Endodermal cell (in vitro differentiated cells): ENCODE results near the gene ZNF341. TPM values are rescaled to one million over a fixed set of nuclear protein-coding genes. Genes with fewer than 3 reads are reported as not detected.

Experiments used
- DNase-seq: peaks from one replicate; pipeline ENCODE4 v3.0.0-alpha.2; 2017
- H3K27ac ChIP-seq: 2 replicates; pipeline ENCODE4 v1.5.1; 2013; ENCODE audit warnings: mild to moderate bottlenecking, low read depth, low read length, moderate library complexity
- H3K27me3 ChIP-seq: 2 replicates; pipeline ENCODE4 v1.6.1; 2013; ENCODE audit warnings: mild to moderate bottlenecking, low read length, moderate library complexity; ENCODE audit not compliant: insufficient read depth, control insufficient read depth, poor library complexity, severe bottlenecking
- H3K36me3 ChIP-seq: 2 replicates; pipeline ENCODE4 v1.7.0; 2013; ENCODE audit warnings: mild to moderate bottlenecking, low read length, moderate library complexity; ENCODE audit not compliant: control insufficient read depth, insufficient read depth
- H3K4me1 ChIP-seq: one replicate; pipeline ENCODE4 v1.7.0; 2013; ENCODE audit warnings: low read length; ENCODE audit not compliant: control insufficient read depth, insufficient read depth
- H3K4me3 ChIP-seq: 2 replicates; pipeline ENCODE4 v1.5.1; 2013; ENCODE audit warnings: mild to moderate bottlenecking, low read length, moderate library complexity
- H3K9ac ChIP-seq: 2 replicates; pipeline ENCODE4 v1.6.1; 2013; ENCODE audit warnings: mild to moderate bottlenecking, low read length, moderate library complexity; ENCODE audit not compliant: poor library complexity, severe bottlenecking; ENCODE audit errors: extremely low read depth
- H3K9me3 ChIP-seq: 2 replicates; pipeline ENCODE4 v1.6.1; 2013; ENCODE audit warnings: mild to moderate bottlenecking, low read length, moderate library complexity; ENCODE audit not compliant: control insufficient read depth
- H3K27ac Mint-ChIP-seq: 2 replicates; pipeline ENCODE4 v1.8.0; 2020; ENCODE audit warnings: mixed read lengths
- H3K27me3 Mint-ChIP-seq: 2 replicates; pipeline ENCODE4 v1.8.0; 2021; ENCODE audit warnings: mild to moderate bottlenecking, mixed read lengths; ENCODE audit not compliant: insufficient read depth
- H3K36me3 Mint-ChIP-seq: 2 replicates; pipeline ENCODE4 v1.8.0; 2020; ENCODE audit warnings: low read depth, mixed read lengths
- H3K4me1 Mint-ChIP-seq: 2 replicates; pipeline ENCODE4 v1.8.0; 2020; ENCODE audit warnings: mixed read lengths
- H3K4me3 Mint-ChIP-seq: 2 replicates; pipeline ENCODE4 v1.8.0; 2020; ENCODE audit warnings: mild to moderate bottlenecking, moderate library complexity, mixed read lengths
- H3K9me3 Mint-ChIP-seq: 2 replicates; pipeline ENCODE4 v1.8.0; 2020; ENCODE audit warnings: mild to moderate bottlenecking, mixed read lengths
- WGBS, 2 experiments: methylation state at CpG; one replicate each; pipeline versions ENCODE4 v1.1.5 to v1.1.7; 2013; ENCODE audit warnings: missing lambda C conversion rate in 2 of 2, mixed read lengths in 1 of 2; ENCODE audit not compliant: insufficient coverage in 1 of 2, insufficient read length in 1 of 2; 5-methylcytosine and 5-hydroxymethylcytosine counted together
- total RNA-seq, 2 donors: library from RNA; stranded (reverse); fragmentation: NEBNext Ultra II Directional in 1 of 2; extraction: Animal tissue kit (Norgen Biotek cat#: 25700) in 1 of 2; gene quantifications; 2 replicates in 1 of 2; 3 replicates in 1 of 2; pipeline ENCODE4 v1.2.1, GENCODE V29; 2021
- TF ChIP-seq, protein P1 (sequence below): fragments of 200-600 bp; sonication (generic); conservative IDR thresholded peaks from 2 replicates; pipeline ENCODE4 v1.5.0; 2021; ENCODE audit warnings: antibody characterized with exemption, mild to moderate bottlenecking

Gene ZNF341
- total RNA-seq, 2 donors from 2014 or later, result 5.4 to 6.5 TPM

DNA sequence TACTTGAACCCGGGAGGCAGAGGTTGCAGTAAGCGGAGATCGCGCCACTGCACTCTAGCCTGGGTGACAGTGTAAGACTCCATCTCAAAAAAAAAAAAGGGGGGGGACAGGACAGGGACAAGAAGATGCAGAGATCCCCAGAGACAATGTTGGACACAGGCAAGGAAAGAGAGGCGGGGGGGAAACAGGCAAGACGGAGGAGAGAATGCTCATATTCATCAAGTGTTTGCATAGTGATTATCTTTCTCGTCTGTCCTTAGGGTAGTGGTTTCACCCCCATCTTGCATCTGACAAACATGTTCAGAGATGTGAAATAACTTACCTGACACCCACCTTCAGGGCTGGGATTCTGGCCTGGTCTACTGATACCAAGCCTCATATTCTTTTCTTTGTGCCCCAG is 108.4 kb downstream of the ZNF341 start:
- Mint-ChIP-seq H3K9me3 (peaks cover 3% of the 10 kb centered on the region), H3K36me3 (peaks cover 9% of the 10 kb centered on the region), H3K4me1 (peaks cover 61% of the 10 kb centered on the region), H3K27ac (no peak overlapping the region), H3K27me3 (no peaks in the 10 kb centered on the region), H3K4me3 (no peak overlapping the region)
- Histone ChIP-seq H3K36me3 (peaks cover 6% of the 10 kb centered on the region), H3K27ac (no peak overlapping the region), H3K4me1 (peaks cover 11% of the 10 kb centered on the region), H3K9ac (no peak overlapping the region), H3K27me3 (no peaks in the 10 kb centered on the region), H3K4me3 (no peak overlapping the region), H3K9me3 (peaks cover 8% of the 10 kb centered on the region)
- WGBS, 2 experiments, result 90 to 94% methylated on average over 2 to 7 of the region's 7 CpGs
- DNase-seq, result no peak
- TF ChIP-seq, protein P1, sequence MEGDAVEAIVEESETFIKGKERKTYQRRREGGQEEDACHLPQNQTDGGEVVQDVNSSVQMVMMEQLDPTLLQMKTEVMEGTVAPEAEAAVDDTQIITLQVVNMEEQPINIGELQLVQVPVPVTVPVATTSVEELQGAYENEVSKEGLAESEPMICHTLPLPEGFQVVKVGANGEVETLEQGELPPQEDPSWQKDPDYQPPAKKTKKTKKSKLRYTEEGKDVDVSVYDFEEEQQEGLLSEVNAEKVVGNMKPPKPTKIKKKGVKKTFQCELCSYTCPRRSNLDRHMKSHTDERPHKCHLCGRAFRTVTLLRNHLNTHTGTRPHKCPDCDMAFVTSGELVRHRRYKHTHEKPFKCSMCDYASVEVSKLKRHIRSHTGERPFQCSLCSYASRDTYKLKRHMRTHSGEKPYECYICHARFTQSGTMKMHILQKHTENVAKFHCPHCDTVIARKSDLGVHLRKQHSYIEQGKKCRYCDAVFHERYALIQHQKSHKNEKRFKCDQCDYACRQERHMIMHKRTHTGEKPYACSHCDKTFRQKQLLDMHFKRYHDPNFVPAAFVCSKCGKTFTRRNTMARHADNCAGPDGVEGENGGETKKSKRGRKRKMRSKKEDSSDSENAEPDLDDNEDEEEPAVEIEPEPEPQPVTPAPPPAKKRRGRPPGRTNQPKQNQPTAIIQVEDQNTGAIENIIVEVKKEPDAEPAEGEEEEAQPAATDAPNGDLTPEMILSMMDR, result no peak

DNA sequence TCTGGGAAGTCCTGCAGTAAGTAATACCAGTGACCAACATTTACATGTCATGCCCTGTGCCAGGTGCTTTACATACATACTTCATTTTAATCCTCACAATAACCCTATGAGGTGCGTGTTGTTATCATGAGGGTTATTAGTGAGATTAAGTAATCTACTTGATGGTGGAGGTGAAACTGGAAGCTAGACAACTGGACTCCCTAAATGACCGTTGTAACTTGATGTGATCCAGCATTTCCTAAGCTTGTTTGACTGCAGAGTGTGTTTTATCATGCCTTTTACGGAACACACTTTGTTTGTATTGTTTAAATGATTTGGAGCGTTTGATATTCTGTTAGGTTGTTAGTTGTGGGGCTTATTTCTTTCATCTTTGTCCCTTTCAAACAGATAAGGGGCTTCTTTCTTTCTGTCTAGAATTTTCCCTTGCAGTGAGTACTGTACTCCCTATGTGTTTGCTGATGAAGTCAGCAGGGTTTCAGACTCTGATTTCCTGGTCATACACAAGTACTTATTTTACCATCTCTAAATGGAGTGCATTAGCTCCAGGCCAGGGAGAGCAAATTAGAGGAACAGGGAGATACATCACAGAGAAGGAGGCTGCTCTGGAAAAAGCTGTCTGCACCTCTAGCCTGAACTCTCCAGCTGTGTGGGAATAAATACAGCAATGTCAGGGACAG is 109.1 kb downstream of the ZNF341 start:
- no peak for DNase-seq
- Mint-ChIP-seq H3K36me3 (peaks cover 4% of the 10 kb centered on the region), H3K27ac (no peak overlapping the region), H3K4me3 (no peak overlapping the region), H3K9me3 (no peaks in the 10 kb centered on the region), H3K27me3 (no peaks in the 10 kb centered on the region), H3K4me1 (peaks cover 66% of the 10 kb centered on the region)
- H3K27me3 ChIP-seq, result no peaks in the 10 kb centered on the region
- H3K4me1 ChIP-seq, result peaks cover 11% of the 10 kb centered on the region
- H3K4me3 ChIP-seq, result no peak overlapping the region
- H3K27ac ChIP-seq, result no peak overlapping the region
- 83 to 89% methylated on average over 1 to 4 of the region's 4 CpGs for WGBS, 2 experiments
- H3K36me3 ChIP-seq, result no peaks in the 10 kb centered on the region
- H3K9ac ChIP-seq, result no peak overlapping the region
- H3K9me3 ChIP-seq, result peaks cover under 1% of the 10 kb centered on the region
- TF ChIP-seq, protein P1, result no peak

DNA sequence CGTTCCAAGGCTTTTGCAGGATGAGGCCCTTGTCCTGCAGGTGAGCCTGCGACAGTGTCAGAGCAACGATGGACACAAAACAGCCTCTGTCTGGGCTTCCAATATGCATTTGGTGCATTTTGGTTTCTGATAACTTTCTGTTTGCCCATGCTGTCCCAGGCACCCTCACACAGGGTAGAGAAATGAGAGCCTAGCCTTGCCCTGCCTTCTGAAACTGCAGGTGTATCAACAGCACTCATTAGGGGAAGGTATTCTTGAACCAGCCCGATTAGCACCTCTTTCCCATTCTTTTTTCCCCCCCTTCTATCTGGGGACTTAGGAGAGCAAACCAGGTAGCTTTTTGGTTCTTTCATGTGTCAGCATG is 109.6 kb downstream of the ZNF341 start:
- Mint-ChIP-seq H3K36me3 (peaks cover 2% of the 10 kb centered on the region), H3K27ac (no peak overlapping the region), H3K27me3 (no peaks in the 10 kb centered on the region), H3K4me1 (peaks cover 70% of the 10 kb centered on the region), H3K4me3 (no peak overlapping the region), H3K9me3 (no peaks in the 10 kb centered on the region)
- no peak overlapping the region for H3K9ac ChIP-seq
- 87 to 90% methylated on average over 4 of the region's 4 CpGs for WGBS, 2 experiments
- H3K27me3 ChIP-seq, result no peaks in the 10 kb centered on the region
- H3K4me3 ChIP-seq, result no peak overlapping the region
- H3K36me3 ChIP-seq, result no peaks in the 10 kb centered on the region
- no peaks in the 10 kb centered on the region for H3K9me3 ChIP-seq
- H3K4me1 ChIP-seq, result peaks cover 11% of the 10 kb centered on the region
- no peak for DNase-seq
- TF ChIP-seq, protein P1, result no peak
- H3K27ac ChIP-seq, result no peak overlapping the region

Other genes with a start within 250 kb of the ZNF341 start
- gene CBFA2T2, start 241.9 kb upstream of the ZNF341 start, total RNA-seq, result 10 to 100 TPM; 26.8 to 32.7 TPM
- gene C20orf144, start 69.7 kb upstream of the ZNF341 start, total RNA-seq, result under 1 TPM in 1 of 2 donors, not detected in 1; 0.44 TPM
- under 1 TPM in 1 of 2 donors, not detected in 1; 0.42 TPM for gene ACTL10, start 65.1 kb upstream of the ZNF341 start, total RNA-seq
- 10 to 100 TPM; 77.2 to 92.3 TPM for gene NECAB3, start 57.6 kb upstream of the ZNF341 start, total RNA-seq
- 10 to 100 TPM; 26.9 to 33.7 TPM for gene E2F1, start 45.6 kb upstream of the ZNF341 start, total RNA-seq
- 1 to 10 TPM; 1.5 to 3.8 TPM for gene PXMP4, start 11.7 kb upstream of the ZNF341 start, total RNA-seq
- 100 to 1,000 TPM in 1 of 2 donors, 10 to 100 TPM in 1; 81.5 to 116 TPM for gene CHMP4B, start 79.4 kb downstream of the ZNF341 start, total RNA-seq